GM18858 (cell line): ENCODE results near the gene GP1BB.

ENCODE experiments used
- ATAC-seq: cut with Tn5 transposase; IDR thresholded peaks from one replicate; pipeline ENCODE4 v1.9.1; 2021; ENCODE audit not compliant: unreplicated experiment

GP1BB gene

DNA sequence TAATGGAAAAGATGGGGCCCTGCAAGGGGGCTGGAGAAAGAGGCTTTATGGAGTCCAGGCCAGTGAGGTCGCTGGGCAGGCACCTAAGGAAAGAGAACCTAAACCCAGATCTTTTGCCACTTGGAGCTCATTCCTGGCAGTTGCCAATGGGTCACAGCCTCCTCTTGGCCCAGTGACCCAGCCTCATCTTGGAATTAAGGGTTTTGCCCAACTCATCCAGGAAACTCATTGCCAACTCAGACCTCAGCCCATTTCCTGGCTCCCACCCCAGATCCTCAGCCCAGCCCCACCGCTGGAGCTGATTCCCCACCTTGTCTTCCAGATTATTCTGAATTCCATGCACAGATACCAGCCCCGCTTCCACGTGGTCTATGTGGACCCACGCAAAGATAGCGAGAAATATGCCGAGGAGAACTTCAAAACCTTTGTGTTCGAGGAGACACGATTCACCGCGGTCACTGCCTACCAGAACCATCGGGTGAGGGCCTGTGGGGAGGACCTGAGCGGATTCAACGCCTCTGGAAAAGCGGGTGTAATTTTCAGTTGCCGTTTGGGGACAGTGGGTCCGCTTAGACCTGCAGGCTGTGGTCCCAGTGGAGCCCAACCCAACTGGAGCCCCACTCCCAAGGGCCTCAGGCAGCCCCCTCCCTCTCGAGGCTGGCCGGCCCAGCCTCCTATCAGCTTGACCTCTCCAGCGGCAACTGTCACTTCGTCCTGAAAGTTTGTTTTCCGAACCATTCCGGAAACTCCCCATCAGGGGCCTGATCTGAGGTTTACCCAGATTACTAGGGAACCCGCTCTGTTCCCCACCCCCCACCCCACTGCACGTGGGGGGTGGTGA is 41.5 kb downstream of the GP1BB start:
- ATAC-seq, result no peak

DNA sequence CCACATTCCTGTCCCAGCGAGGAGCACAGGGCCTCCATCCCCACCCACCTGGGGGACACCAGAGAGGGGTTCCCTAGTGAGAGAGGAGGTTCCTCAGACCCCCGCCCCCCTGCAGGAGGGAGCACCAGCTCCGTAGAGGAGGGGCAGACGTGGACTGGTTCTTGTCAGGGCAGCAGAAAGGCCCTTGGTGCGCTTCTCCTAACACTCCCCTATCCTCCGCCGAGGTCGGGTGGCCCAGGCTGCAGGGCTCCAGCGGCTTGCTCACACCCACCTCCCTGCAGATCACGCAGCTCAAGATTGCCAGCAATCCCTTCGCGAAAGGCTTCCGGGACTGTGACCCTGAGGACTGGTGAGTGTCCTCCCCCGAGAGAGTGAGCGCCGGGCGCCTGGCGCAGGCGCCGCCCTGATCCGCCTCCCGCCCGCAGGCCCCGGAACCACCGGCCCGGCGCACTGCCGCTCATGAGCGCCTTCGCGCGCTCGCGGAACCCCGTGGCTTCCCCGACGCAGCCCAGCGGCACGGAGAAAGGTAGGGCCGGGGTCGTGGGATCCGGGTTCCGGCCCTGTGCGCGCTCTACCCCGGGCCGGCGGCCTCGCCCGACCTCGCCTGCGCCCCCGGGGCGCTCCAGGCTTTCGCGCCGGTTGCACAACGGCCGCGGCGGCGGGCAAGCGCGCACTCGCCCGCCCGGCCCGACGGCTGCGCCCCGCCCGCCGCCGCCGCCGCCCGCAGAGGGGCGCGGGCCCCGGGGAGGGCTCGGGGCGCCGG is 42.3 kb downstream of the GP1BB start:
- no peak for ATAC-seq

DNA sequence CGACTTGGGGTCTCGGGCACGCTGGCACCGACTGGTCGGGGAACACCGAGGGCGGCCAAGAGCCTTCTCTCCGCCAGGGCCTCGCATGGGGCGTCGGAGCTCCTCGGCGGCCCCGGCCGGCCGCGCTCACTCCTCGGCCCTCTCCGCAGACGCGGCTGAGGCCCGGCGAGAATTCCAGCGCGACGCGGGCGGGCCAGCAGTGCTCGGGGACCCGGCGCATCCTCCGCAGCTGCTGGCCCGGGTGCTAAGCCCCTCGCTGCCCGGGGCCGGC is 42.8 kb downstream of the GP1BB start:
- ATAC-seq, result no peak

DNA sequence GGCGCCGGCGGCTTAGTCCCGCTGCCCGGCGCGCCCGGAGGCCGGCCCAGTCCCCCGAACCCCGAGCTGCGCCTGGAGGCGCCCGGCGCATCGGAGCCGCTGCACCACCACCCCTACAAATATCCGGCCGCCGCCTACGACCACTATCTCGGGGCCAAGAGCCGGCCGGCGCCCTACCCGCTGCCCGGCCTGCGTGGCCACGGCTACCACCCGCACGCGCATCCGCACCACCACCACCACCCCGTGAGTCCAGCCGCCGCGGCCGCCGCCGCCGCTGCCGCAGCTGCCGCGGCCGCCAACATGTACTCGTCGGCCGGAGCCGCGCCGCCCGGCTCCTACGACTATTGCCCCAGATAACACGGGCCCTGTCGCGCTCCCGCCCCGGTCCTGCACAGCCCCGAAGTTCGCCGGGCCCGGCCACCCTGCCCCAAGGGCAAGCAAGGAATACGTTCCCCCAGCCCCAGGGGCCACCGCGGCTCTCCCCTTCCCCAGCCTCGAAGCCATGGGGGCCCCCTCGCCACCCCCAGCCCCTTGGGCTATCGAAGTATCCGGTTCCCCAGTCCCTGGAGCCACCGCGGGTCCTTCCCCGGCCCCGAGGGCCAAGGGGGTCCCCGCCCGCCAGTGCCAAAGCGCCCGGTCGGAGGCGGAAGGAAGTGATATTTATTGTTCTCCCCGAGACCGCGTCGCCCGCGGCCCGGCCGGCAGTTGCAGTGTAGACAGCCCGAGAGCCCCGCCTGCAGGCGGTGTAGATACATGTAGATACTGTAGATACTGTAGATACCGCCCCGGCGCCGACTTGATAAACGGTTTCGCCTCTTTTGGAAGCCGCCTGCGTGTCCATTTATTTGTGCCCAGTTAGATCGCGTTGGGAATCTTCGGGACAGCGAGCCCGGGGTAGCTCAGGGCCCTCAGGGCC is 43.4 kb downstream of the GP1BB start:
- no peak for ATAC-seq

DNA sequence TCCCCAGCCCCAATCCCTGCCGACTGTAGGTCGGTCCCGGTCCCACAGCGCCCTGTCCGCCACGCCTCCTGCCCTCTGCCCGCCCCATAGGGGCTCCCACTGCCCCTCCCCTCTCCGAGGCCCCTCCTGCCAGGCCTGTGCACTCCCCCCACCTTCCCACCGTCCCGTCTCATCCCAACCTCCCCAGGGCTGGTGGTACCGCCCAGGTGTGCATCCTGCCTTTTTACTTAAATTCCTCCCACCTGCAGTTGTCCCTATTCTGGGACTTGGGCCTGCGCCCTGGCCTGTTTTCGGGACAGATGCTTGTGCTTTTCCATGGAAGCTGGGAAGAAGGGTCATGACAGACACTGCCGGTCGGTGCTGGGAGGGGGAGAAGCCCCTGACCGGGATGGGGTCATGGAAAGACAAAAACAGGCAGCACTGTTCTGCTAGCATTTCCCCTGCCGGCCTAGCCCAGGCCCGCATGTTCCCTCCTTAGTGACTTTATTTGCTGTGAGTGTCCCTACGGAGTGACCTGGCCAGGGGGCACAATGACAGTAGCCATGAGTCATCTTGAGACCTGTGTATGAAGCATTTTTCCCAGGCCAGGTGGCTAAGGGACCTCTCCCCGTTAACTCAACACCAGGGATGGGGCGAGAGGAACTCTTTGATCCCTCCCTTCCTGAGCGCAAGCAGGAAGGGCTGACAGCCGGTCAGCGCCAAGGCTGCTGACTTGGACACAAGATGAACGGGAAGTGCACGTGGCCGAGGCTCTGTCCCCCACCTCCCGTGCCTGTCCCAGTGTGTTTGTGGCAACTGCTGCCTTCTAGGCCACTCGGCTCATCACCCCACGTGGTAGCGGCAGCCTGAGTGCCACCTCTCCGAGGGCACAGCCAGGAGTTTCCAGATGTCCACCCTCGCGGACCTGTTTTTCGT is 44.3 kb downstream of the GP1BB start:
- no peak for ATAC-seq

DNA sequence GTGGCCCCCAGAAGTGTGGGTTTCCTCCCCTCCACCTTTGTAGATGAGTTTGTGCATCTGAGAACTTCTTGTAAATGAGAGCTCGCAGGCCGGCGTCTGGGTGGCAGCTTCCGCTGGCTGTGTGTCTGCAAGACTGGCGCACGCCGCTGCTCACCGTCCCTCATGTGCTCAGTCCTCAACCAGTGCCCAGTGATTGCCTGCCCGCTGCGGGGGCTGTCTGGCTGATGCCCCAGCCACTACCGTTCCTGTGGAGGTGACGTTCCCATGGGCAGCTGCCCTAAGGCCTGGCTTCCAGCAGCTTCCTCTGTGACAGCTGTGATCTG is 46.0 kb downstream of the GP1BB start:
- no peak for ATAC-seq

DNA sequence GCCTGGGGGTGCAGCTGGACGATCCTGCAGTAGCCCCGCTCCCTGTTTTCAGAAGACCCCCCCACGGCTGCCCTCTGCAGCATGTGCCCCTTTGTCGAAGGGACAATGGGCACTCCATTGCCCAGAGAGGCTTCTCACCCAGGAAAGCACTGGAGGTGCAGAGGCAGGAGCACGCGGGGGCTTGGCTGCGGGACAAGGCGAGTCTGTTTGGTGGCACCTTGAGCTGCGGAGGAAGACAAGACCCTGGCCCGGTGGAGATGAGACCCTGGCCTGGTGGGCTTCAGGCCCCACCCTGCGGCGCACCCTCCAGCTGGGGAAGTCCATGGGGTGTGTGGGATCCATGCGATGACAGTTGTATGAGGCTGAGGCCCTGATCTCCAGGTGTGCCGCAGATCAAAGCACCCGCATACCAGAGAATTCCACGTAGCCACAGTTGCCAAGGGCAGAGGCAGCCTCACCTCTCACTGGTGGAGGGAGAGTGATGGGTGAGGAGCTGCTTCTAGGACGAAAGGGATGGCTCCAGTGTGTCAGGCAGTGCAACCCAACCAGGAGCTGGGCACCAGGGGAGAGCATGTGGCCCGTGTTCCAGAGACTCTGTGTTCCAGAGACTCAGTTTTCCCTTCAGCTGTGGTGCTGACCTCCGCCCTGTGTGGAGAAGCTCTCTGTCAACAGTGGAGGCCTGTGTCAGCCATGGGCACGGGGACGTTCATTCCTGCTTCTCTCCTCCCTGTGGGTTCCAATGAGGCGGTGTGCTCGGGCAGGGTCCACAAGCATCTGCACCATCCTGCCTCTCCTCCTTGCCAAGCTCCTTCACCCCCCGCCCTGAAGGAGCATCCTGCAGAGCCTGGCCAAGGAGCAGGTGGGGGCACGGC is 47.2 kb downstream of the GP1BB start:
- ATAC-seq, result no peak

DNA sequence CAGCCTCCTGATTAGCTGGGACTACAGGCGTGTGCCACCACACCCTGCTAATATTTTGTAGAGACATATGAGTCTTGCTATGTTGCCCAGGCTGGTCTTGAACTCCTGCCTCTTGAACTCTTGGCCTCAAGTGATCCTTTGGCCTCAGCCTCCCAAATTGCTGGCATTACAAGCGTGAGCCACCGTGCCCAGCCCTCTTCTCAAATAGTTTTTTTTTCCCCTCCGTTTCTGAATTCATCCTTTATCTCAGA is 49.0 kb downstream of the GP1BB start:
- no peak for ATAC-seq

DNA sequence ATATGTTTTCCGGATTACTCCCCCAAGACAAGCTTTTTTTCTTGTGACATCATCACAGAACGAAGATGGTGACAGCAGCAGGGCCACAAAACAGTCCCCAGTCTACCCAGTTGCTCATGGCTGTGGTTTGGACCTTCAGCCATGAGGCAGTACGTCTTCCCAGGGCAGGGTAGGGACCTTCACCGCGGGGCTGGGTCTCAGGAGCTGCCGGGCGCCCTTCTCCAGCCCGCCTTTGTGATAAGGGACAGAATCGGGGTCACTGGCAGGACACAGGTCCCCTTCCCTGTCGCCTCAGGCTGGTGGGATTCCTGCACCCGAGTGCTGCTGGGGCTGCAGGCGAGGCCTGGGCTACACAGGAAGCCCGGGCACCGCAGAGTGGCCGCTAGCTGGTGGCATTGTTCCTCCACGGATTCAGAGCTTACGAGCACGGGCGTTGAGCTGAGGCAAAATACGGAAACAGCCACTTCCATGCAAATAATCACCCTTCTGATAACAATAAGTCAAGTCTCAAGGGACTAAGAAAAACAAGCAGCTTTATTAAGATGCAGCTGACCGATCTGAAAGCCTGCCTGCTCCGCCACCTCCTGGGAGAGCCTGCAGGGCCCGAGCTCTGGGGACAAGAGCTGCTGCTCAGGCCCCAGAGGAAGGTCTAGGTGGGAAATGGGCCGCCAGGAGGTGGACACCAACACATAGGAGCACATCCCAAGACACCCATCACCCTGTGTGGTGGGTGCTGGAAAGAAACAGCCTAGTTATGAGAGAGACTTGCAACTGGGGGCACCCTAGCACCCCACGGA is 49.5 kb downstream of the GP1BB start:
- ATAC-seq, result no peak

DNA sequence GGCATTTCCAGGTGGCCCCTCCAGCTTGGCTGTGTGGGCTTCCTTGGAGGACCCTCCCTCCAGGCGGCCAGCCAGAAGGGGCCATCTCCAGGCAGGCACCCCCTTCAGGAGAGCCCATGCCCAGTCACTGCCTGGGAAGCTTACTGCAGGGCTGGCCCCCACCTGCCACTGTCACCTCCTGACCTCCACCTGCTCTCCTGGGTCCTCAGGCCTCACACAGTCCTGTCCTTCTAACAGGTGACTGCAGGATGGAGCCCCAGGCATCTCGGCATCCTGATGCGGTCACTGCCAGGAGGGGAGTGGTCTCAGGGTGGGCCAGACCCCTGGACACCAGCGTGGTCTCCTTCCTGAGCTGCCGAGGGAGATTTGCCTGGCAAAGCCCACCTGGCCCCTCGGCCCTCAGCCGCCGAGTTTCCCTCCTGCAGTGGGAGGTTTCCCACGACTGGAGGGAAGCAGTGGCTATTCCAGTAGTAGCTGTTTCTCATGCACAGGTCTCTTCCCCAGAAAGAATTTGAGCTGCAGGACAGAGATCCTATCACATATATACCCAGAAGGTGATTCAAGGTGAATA is 50.2 kb downstream of the GP1BB start:
- ATAC-seq, result no peak
